ENCODE measurements around the gene CD93.

Gene CD93

GRCh38 chr20:23081263-23081819 is 4.8 kb downstream of the CD93 start:
- no peak for DNase-seq

GRCh38 chr20:23080521-23080920 is 5.6 kb downstream of the CD93 start:
- DNase-seq: no peak

- no peak for DNase-seq
Measured at GRCh38 chr20:23079926-23080325, 6.2 kb downstream of the CD93 start.

GRCh38 chr20:23079016-23079351 is 7.1 kb downstream of the CD93 start:
- DNase-seq: no peak

- no peak for DNase-seq
Measured at GRCh38 chr20:23078351-23079015, 7.6 kb downstream of the CD93 start.

- DNase-seq: no peak
Measured at GRCh38 chr20:23077277-23077676, 8.8 kb downstream of the CD93 start.

- DNase-seq: no peak
Measured at GRCh38 chr20:23074052-23074451, 12.1 kb downstream of the CD93 start.

GRCh38 chr20:23072892-23073586 is 13.1 kb downstream of the CD93 start:
- no peak for DNase-seq

GRCh38 chr20:23071996-23072395 is 14.1 kb downstream of the CD93 start:
- DNase-seq: no peak

- DNase-seq: no peak
Measured at GRCh38 chr20:23071398-23071797, 14.7 kb downstream of the CD93 start.

GRCh38 chr20:23069108-23069507 is 17.0 kb downstream of the CD93 start:
- no peak for DNase-seq

GRCh38 chr20:23068283-23068682 is 17.8 kb downstream of the CD93 start:
- DNase-seq: no peak

- DNase-seq: no peak
Measured at GRCh38 chr20:23066772-23067171, 19.4 kb downstream of the CD93 start.

GRCh38 chr20:23065266-23066201 is 20.6 kb downstream of the CD93 start:
- DNase-seq: no peak

GRCh38 chr20:23063581-23063980 is 22.5 kb downstream of the CD93 start:
- DNase-seq: no peak

- no peak for DNase-seq
Measured at GRCh38 chr20:23063168-23063567, 23.0 kb downstream of the CD93 start.

- DNase-seq: no peak
Measured at GRCh38 chr20:23062632-23063031, 23.5 kb downstream of the CD93 start.

GRCh38 chr20:23061734-23062561 is 24.2 kb downstream of the CD93 start:
- no peak for DNase-seq

- no peak for DNase-seq
Measured at GRCh38 chr20:23061262-23061661, 24.9 kb downstream of the CD93 start.

- no peak for DNase-seq
Measured at GRCh38 chr20:23060629-23061028, 25.5 kb downstream of the CD93 start.

- no peak for DNase-seq
Measured at GRCh38 chr20:23059846-23060245, 26.3 kb downstream of the CD93 start.

GRCh38 chr20:23059001-23059400 is 27.1 kb downstream of the CD93 start:
- DNase-seq: no peak

Measured in hippocampal formation (tissue), 2 donors.